GM19240 (cell line): ENCODE measurements around the gene PRKCA.

Source experiments
- DNase-seq: peaks from one replicate; pipeline ENCODE4 v3.0.0; 2011; ENCODE audit warnings: low spot score; ENCODE audit not compliant: insufficient read length

Gene PRKCA

GRCh38 chr17:66755944-66756290, 453.5 kb downstream of the PRKCA start:
- DNase-seq = no peak

GRCh38 chr17:66760324-66760723, 457.9 kb downstream of the PRKCA start:
- DNase-seq = no peak

DNA sequence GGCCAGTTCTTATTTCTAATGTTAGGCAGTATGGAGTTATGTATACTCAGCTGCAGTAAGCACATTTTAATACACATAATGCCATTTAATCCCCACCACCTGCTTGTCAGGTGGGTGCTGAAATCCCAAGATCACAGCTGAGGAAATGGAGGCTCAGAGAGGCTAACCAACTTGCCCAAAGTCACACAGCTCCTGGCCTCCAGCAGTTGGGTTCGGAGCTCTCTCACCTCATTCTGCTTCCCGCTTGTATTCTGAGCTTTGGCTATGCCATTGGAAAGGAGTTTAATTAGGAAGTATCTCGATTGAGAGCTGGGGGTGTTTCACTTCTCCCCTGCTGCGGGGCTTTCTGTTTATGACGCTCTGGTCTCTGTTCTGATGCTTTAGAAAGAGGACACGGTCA, 459.9 kb downstream of the PRKCA start:
- no peak for DNase-seq

DNA sequence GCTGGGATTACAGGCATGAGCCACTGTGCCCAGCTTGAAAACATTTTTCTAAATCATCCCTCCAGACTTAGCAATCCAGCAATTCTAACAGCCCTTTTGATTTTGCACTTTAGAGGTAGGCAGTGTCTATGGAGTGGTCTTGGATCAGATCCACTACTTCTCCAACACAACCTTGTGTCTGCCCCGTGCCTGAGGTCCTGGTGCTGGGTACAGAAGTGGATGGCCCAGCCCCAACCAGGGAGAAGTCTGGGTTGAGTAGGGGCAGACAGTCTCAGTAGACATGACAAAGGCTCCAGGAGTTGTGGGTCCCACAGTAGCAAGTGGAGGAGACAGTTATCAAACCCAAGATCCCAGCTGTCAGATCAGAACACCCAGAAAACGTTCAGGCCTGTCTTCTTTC, 460.6 kb downstream of the PRKCA start:
- no peak for DNase-seq

GRCh38 chr17:66764506-66764905, 462.1 kb downstream of the PRKCA start:
- no peak for DNase-seq

GRCh38 chr17:66767154-66767933, 464.9 kb downstream of the PRKCA start:
- no peak for DNase-seq

GRCh38 chr17:66769911-66770310, 467.5 kb downstream of the PRKCA start:
- DNase-seq = no peak

DNA sequence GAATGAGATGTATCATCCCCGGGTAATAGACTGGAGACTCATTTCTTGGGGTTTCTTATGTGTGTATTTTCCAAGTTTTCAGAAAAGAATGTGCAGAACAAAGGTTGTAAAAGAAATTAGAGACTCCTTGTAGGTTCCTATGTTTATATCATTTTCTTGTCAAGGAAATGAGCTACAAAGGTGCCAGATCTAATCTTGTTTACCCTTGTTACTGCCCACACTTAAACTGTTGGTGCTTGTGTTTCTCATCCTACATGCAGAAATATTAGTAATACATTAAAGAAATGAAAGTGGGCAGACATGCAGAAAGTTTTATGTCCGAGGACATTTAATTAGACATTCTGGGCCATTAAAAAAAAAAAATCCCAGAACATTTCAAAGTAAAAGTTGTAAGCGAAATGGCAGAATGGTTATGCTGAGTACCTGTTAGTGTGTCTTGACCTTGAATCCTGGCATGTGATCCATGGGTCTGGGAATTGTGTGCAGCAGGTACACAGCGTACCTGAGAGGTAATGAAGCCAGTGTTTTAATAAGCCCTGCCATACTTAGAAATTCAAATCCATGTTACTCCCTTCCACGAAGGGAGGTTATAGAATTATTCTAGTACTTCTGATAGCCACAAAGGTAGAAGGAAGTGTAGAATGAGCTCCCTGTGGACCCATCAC, 469.9 kb downstream of the PRKCA start:
- no peak for DNase-seq

- DNase-seq = no peak
Measured at GRCh38 chr17:66775271-66775670, 472.9 kb downstream of the PRKCA start.

DNA sequence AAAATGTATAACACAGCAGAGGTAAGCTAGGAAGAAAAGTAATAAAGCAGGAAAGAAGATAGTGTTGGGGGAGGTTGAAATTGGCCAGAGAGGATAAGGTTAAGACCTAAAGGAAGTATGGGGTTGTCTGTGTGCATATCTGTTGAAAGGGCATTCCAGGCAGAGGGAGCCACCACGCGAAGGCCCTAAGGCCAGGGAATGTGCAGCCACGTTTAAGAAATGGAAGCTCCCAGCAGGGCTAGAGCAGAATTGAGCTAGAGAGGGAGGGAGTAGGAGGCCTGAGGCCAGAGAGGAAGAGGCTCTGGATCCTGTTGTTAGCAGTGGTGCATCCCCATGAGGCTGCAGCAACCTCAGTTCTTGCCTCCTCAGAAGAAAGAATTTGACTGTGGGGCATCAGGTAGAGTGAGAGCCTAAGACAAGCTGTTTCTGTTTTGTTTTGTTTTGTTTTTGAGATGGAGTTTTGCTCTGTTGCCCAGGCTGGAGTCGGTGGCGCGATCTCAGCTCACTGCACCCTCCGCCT, 473.5 kb downstream of the PRKCA start:
- DNase-seq = no peak

- no peak for DNase-seq
Measured at GRCh38 chr17:66776999-66777688, 474.7 kb downstream of the PRKCA start.

GRCh38 chr17:66777689-66778225, 475.3 kb downstream of the PRKCA start:
- no peak for DNase-seq

DNA sequence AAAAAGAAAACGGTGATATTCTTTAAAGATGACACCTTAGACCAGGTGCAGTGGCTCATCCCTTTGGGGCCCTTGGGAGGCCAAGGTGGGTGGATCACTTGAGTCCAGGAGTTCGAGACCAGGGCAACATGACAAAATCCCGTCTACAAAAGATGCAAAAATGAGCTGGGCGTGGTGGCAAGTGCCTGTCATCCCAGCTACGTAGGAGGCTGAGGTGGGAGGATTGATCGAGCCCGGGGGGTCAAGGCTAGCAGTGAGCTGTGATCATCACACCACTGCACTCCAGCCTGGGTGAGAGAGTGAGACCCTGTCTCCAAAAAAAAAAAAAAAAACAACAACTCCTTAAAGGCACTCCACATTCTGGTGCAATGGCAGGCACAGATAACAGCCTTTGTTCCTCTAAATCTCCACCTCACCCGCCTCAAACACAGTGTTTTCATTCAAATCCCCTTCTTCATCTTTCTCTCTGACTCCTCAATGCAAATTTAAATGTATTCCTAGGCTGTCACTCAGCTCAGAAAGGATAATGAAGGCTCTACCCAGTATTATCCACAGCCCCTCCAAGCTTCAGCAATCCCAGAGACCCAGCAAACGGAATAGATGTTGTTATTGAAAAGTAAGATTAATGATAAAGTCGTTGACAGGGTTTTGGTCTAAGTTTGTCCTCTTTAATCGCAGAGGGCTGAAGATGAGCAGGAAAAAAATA, 476.3 kb downstream of the PRKCA start:
- no peak for DNase-seq

- no peak for DNase-seq
Measured at GRCh38 chr17:66779237-66779606, 476.8 kb downstream of the PRKCA start.

GRCh38 chr17:66781135-66781534, 478.7 kb downstream of the PRKCA start:
- no peak for DNase-seq

DNA sequence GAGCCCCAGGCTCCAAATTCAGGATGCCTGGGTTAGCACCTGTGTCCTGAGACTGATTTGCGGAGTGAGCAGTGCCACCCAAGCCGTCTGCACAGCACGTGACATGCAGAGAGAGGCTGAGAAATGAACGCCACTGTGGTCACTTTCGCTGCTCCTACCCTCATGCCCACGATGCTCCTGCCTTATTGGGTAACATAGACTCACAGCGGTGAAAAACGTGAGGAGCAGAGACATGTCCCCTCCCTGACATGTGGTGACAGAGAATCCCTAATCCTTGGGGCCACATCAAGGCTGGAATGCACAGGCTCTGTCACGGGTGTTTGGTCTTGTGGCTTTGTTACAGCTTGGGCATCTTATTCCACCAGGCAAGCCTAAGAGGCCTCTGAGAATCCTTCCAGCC, 480.4 kb downstream of the PRKCA start:
- DNase-seq = no peak

GRCh38 chr17:66783656-66784381, 481.4 kb downstream of the PRKCA start:
- DNase-seq = no peak

- DNase-seq = no peak
Measured at GRCh38 chr17:66784621-66785364, 482.4 kb downstream of the PRKCA start.

GRCh38 chr17:66786107-66786506, 483.7 kb downstream of the PRKCA start:
- no peak for DNase-seq

GRCh38 chr17:66787914-66788313, 485.5 kb downstream of the PRKCA start:
- no peak for DNase-seq
